8988T (cell line): ENCODE data around the gene CDC42EP2.
A peak's percentile ranks its signal among the peaks of the same experiment; 100 is the strongest.

ENCODE experiments used
- DNase-seq: peaks from one replicate; pipeline ENCODE4 v3.0.0; 2011

CDC42EP2 gene

DNA sequence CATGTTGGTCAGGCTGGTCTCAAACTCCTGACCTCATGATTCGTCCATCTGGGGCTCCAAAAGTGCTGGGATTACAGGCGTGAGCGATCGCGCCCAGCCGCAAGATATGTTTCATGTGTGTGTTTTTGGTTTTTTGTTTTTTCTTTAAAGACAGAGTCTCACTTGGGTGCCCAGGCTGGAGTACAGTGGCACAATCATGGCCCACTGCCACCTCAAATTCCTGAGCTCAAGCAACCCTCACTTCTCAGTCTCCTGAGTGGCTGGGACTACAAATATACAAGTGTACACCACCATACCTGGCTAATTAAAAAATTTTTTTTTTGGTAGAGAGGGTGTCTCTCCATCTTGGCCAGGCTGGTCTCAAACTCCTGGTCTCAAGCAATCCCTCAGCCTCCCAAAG lies 48.3 kb downstream of the CDC42EP2 start:
- no peak for DNase-seq

DNA sequence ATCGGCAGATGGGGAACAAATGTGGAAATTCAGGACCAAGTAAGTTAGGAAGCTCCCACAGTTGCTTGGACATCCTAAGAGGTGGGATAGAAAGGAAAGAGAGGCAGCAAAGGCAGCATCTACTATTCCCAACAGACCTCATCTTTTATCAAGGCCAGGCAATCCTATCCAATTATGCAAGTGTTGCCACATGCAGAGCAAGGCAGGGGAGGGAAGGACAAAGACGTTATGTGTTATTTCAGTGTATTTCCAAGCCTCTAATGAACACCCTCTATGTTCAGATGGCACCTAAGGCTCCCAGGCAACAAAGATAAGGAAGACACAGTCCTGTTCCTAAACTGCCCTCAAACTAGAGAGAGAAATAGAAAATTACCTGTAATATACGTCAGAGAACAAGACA lies 49.1 kb downstream of the CDC42EP2 start:
- DNase-seq: no peak

DNA sequence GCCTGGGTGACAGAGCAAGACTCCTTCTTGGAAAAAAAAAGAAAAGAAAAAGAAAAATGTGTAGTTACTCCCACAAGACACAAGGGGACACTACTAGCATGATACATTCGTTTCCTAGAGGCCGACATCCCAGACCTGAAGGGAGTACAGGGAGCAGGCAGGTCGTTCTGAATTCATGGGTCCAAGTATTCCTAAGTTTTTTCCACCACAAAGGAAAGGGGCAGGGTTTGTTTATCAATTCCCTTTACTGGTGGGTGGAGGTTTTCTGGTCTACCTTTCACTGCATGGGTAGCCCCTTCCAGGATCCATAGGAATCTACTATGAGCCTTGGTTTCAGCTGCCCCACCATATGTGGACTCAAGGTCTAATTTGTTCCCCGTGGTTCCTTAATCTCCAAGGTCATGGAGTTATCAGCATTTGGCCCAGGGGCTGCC lies 51.7 kb downstream of the CDC42EP2 start:
- DNase-seq: peak; percentile 82

DNA sequence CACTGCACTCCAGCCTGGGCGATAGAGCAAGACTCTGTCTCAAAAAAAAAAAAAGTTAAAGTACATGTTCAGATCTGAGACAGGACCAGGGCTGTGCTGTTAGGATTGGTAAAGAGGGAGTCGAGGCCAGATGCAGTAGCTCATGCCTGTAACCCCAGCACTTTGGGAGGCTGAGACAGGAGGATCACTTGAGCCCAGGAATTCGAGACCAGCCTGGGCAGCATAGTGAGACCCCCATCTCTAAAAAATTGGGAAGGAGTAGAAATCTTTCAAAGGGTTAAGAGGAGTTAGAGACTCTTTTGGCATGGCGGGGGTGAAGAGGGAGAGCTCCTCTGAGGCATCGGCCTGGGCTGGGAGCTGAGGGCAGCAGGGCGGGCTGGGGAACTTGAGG lies 56.0 kb downstream of the CDC42EP2 start:
- no peak for DNase-seq
